ENCODE results near the gene COL11A1. TPM values are rescaled to one million over a fixed set of nuclear protein-coding genes. Genes with fewer than 3 reads are reported as not detected.

COL11A1 gene
- total and polyA plus RNA-seq, 2 experiments from 2014 or later = 12.3 to 12.5 TPM

DNA sequence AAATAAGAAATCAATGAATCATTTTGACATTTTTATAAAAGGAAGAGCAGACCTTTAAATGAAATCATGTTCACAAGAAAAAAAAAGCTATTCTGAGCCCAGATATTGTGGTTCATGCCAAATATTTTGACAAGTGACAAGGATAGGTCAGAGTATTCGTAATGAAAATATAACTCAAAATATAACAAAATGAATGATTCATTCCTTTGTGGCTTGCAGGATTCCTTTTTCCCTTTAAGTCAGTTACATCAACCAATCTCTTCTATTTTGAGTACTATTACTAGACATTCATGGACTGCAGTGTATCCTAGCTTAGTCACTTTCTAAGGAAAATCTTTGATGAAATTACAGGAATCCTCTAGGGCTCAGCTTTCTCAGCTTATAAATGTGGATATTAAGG lies 188.7 kb downstream of the COL11A1 start (continued):
- TF ChIP-seq ZNF462 (CRISPR knock-in tag; IDR thresholded peaks at IDR 0.05) (no peak), POLR2AphosphoS5 (IDR thresholded peaks at IDR 0.05; ENCODE audit: low read depth) (no peak), ZNF114 (CRISPR knock-in tag; IDR thresholded peaks at IDR 0.05) (no peak), CREB1 (CRISPR knock-in tag; IDR thresholded peaks at IDR 0.05; ENCODE audit: low read depth) (no peak)

DNA sequence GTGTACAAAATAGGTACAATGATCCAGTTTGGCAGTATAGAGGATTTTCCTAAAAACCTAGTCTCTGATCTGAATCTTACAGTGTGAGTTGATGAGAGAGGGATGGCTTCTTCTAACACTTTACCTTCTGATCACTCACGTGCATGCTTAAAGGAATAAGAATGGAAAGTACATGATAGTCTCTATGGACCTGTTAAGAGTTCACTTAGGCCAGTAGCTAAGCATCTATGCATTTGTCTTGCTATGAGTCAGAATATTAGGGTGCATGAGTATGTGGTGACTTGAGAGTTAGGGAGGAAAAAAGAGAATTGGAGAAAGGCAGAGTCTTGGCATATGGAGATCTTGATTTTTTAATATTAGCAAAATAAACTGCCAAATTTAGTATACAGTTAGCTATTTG lies 206.3 kb downstream of the COL11A1 start:
- Histone ChIP-seq H3K36me3 (ENCODE audit: insufficient read depth) (no peaks in the 10 kb centered on the region), H2AFZ (no peak overlapping the region), H3K4me1 (ENCODE audit: insufficient read depth) (no peaks in the 10 kb centered on the region), H3K79me2 (replicated peaks; ENCODE audit: insufficient read depth) (no peaks in the 10 kb centered on the region), H3F3A (replicated peaks; ENCODE audit: low read depth) (no peaks in the 10 kb centered on the region), H4K20me1 (replicated peaks; ENCODE audit: insufficient read depth) (no peaks in the 10 kb centered on the region), H3K9me2 (ENCODE audit: insufficient read depth) (no peaks in the 10 kb centered on the region), H3K27ac (ENCODE audit: low read depth) (no peak overlapping the region), H3K27me3 (ENCODE audit: insufficient read depth) (no peaks in the 10 kb centered on the region), H3K4me2 (no peak overlapping the region), H3K4me3 (no peak overlapping the region)
- Mint-ChIP-seq H3K9me3 (no peaks in the 10 kb centered on the region), H3K4me1 (no peaks in the 10 kb centered on the region), H3K27me3 (ENCODE audit: insufficient read depth, low read depth, poor library complexity) (no peaks in the 10 kb centered on the region), H3K36me3 (ENCODE audit: low read depth) (no peaks in the 10 kb centered on the region), H3K4me3 (no peak overlapping the region), H3K27ac (no peak overlapping the region)
- ATAC-seq (no peak), DNase-seq (ENCODE audit: low spot score) (no peak)
- TF ChIP-seq STAT1 (IDR thresholded peaks at IDR 0.05; ENCODE audit: unreplicated experiment) (no peak), CREB1 (CRISPR knock-in tag; IDR thresholded peaks at IDR 0.05; ENCODE audit: low read depth) (no peak)

DNA sequence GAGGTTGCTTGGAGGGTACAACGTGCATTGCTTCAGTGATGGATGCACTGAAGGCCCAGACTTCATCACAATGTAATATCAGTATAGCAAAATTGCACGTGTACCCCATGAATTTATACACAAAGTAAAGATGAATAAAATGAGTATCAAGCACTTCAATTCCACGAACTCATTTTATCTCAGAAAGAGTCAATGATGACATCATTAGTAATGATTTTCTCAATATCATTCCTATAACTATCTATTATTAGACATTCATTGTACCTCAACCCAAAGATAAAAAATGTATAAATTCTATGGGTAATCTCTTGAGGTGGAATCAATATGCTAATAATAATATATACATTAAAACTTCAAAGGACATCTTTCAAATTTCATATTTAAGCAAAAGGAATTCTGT lies 208.4 kb downstream of the COL11A1 start:
- no peaks in the 10 kb centered on the region for H4K20me1 ChIP-seq (replicated peaks; ENCODE audit: insufficient read depth)
- no peaks in the 10 kb centered on the region for H3K36me3 Mint-ChIP-seq (ENCODE audit: low read depth)
- no peak for DNase-seq (ENCODE audit: low spot score)
- H3K4me2 ChIP-seq = no peak overlapping the region
- H3K4me3 ChIP-seq = no peak overlapping the region
- H3K4me1 Mint-ChIP-seq = no peaks in the 10 kb centered on the region
- no peaks in the 10 kb centered on the region for H3K36me3 ChIP-seq (ENCODE audit: insufficient read depth)
- H3K27me3 ChIP-seq (ENCODE audit: insufficient read depth) = no peaks in the 10 kb centered on the region
- H3K4me1 ChIP-seq (ENCODE audit: insufficient read depth) = no peaks in the 10 kb centered on the region
- no peaks in the 10 kb centered on the region for H3K9me2 ChIP-seq (ENCODE audit: insufficient read depth)
- no peaks in the 10 kb centered on the region for H3F3A ChIP-seq (replicated peaks; ENCODE audit: low read depth)
- H3K27me3 Mint-ChIP-seq (ENCODE audit: insufficient read depth, low read depth, poor library complexity) = no peaks in the 10 kb centered on the region
- ATAC-seq = no peak
- H3K27ac ChIP-seq (ENCODE audit: low read depth) = no peak overlapping the region
- H2AFZ ChIP-seq = no peak overlapping the region
- H3K4me3 Mint-ChIP-seq = no peak overlapping the region
- H3K79me2 ChIP-seq (replicated peaks; ENCODE audit: insufficient read depth) = no peaks in the 10 kb centered on the region
- H3K9me3 Mint-ChIP-seq = no peaks in the 10 kb centered on the region
- no peak overlapping the region for H3K27ac Mint-ChIP-seq
- TF ChIP-seq CTCF (conservative IDR thresholded peaks at IDR 0.05; ENCODE audit: low read depth in 2 of 2) (no peak), POLR2AphosphoS5 (IDR thresholded peaks at IDR 0.05; ENCODE audit: low read depth) (no peak), JUNB (IDR thresholded peaks at IDR 0.05; ENCODE audit: unreplicated experiment) (no peak), EZH2 (IDR thresholded peaks at IDR 0.05; ENCODE audit: low read depth, unreplicated experiment) (no peak), ZNF331 (CRISPR knock-in tag; IDR thresholded peaks at IDR 0.05; ENCODE audit: low read depth) (no peak)

Measured in GM23338 (cell line).